Activated naive CD8-positive, alpha-beta T cell (primary cell): ENCODE results near the gene KDM7A.

Source experiments
- H3K27ac Mint-ChIP-seq: one replicate; pipeline ENCODE4 v1.8.0; 2021; ENCODE audit warnings: mixed read lengths
- H3K27me3 Mint-ChIP-seq: one replicate; pipeline ENCODE4 v1.8.0; 2021; ENCODE audit warnings: mixed read lengths
- H3K36me3 Mint-ChIP-seq: one replicate; pipeline ENCODE4 v1.8.0; 2021; ENCODE audit warnings: mixed read lengths
- H3K4me1 Mint-ChIP-seq: one replicate; pipeline ENCODE4 v1.8.0; 2021; ENCODE audit warnings: low read depth, mixed read lengths
- H3K4me3 Mint-ChIP-seq: one replicate; pipeline ENCODE4 v1.8.0; 2021; ENCODE audit warnings: mild to moderate bottlenecking, mixed read lengths
- H3K9me3 Mint-ChIP-seq: one replicate; pipeline ENCODE4 v1.8.0; 2021; ENCODE audit warnings: low read depth, mixed read lengths

The KDM7A gene

DNA sequence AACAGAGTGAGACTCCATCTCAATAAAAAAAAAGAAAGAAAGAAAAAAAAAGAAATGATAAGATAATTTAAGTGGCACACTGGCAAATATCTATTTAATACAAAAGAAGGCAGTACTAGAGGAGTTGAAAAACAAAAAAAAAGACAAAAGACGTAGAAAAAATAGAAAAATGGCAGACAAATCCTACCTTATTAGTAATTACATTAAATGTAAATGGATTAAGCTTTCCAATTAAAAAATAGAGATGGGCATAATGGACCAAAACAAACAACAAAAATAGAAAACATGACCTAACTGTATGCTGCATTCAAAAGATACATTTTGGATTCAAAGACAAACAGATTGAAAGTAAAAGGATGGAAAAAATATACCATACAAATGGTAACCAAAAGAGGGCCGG is 108.8 kb downstream of the KDM7A start:
- Mint-ChIP-seq H3K27me3 (no peaks in the 10 kb centered on the region), H3K27ac (no peak overlapping the region), H3K9me3 (peaks cover 19% of the 10 kb centered on the region), H3K4me3 (no peak overlapping the region), H3K36me3 (peaks cover 17% of the 10 kb centered on the region), H3K4me1 (peaks cover 14% of the 10 kb centered on the region)

GRCh38 chr7:140067052-140067451 is 109.7 kb downstream of the KDM7A start:
- no peak overlapping the region for H3K27ac Mint-ChIP-seq
- H3K4me3 Mint-ChIP-seq: no peak overlapping the region
- H3K27me3 Mint-ChIP-seq: no peaks in the 10 kb centered on the region
- H3K9me3 Mint-ChIP-seq: peaks cover 19% of the 10 kb centered on the region
- peaks cover 17% of the 10 kb centered on the region for H3K36me3 Mint-ChIP-seq
- H3K4me1 Mint-ChIP-seq: peaks cover 14% of the 10 kb centered on the region

- peaks cover 19% of the 10 kb centered on the region for H3K9me3 Mint-ChIP-seq
- H3K4me1 Mint-ChIP-seq: peaks cover 39% of the 10 kb centered on the region
- H3K36me3 Mint-ChIP-seq: peaks cover 18% of the 10 kb centered on the region
- peak within 1 kb of the TSS; percentile 89 for H3K4me3 Mint-ChIP-seq
- peak within 1 kb of the TSS; percentile 91 for H3K27ac Mint-ChIP-seq
- H3K27me3 Mint-ChIP-seq: no peaks in the 10 kb centered on the region
Observed at GRCh38 chr7:140062528-140063299, 114.1 kb downstream of the KDM7A start, which contains the start of gene PARP12. PARP12 (minus strand) TSS chr7:140062951; CDS start chr7:140062847, 104 bp downstream.

GRCh38 chr7:140062118-140062527 is 114.7 kb downstream of the KDM7A start:
- H3K4me3 Mint-ChIP-seq: peak overlapping the region; percentile 89
- no peaks in the 10 kb centered on the region for H3K27me3 Mint-ChIP-seq
- H3K4me1 Mint-ChIP-seq: peaks cover 41% of the 10 kb centered on the region

DNA sequence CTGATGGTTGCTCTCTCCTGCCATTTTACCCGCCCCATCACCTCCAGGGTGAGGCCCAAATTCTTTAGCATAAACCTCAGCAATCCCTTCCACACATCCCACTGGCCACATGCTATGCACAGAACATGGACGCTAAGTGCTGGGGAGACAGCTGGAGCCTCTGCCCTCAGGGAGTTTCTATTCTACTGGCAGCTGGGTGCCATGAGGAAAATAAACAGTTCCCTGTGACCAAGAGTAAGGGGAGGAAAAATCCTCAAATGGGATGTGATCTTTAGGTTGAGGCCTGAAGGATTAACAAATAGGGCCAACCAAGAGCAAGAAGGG is 115.2 kb downstream of the KDM7A start:
- Mint-ChIP-seq H3K27me3 (no peaks in the 10 kb centered on the region), H3K9me3 (peaks cover 10% of the 10 kb centered on the region), H3K36me3 (peaks cover 9% of the 10 kb centered on the region), H3K4me3 (peak overlapping the region; percentile 89), H3K4me1 (peaks cover 42% of the 10 kb centered on the region), H3K27ac (peak overlapping the region; percentile 55)

More at GRCh38 chr7:140062118-140062527, 114.7 kb downstream of the KDM7A start:
- Mint-ChIP-seq H3K9me3 (peaks cover 15% of the 10 kb centered on the region), H3K27ac (peak overlapping the region; percentile 91), H3K36me3 (peaks cover 14% of the 10 kb centered on the region)

DNA sequence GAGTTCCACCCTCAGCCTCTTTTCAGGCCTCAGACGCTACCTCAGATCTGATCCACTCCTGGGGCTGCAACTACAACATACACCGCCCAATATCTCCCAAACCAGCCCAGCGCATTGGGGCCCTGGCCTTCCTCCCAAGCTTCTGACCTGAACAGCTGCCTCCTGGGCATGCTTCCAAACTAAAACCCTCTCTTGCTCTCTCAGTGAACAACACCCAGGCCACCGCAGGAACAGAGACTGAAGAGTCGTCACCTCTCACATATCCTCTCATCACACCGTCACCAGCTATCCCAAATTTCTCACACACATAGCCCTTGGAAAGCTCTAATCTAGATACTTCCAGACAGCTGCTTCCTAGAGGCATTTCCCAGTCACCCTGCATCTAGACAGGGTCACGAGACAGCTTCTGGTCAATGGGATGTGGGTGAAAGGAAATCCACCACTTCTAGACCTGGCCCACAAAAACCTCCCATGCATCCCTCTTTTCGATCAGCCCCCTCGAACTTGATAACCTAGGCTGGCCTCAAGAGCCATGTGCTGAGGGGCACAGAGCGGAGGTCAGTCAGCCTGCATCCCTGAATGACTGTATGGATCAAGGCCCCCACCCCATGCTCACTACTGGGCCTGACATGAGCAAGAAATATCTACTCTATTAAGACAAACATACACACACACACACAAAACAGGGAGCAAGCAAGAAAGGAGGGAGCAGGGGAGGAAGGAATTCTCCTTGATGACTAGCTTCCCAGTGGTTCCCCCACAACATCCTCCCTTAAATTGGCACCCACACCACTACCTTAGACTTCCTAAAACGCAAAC is 115.8 kb downstream of the KDM7A start:
- Mint-ChIP-seq H3K4me3 (peak overlapping the region; percentile 89), H3K9me3 (peaks cover 5% of the 10 kb centered on the region), H3K27me3 (no peaks in the 10 kb centered on the region), H3K27ac (peak overlapping the region; percentile 55), H3K36me3 (peaks cover 3% of the 10 kb centered on the region), H3K4me1 (peaks cover 43% of the 10 kb centered on the region)

DNA sequence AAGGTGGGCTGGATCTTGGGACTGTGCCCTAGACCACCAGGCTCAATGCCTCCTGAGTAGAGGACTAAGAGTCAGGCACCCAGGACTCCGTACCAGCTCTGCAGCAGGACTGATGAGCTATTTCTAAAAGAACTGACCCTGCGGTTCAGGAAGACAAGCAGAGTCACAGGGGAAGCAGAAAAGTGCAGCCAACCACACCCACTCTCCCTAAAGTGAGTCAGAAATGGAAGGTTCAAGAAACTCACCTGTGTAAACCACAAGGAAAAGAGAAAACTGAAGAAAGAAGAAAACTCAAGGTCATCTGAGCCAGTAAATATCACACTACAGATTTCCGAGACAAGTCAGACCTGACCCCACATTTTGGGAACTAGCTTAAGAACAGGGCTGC is 116.5 kb downstream of the KDM7A start:
- Mint-ChIP-seq H3K4me1 (peaks cover 47% of the 10 kb centered on the region), H3K27ac (peak overlapping the region; percentile 55), H3K27me3 (no peaks in the 10 kb centered on the region), H3K36me3 (peaks cover 3% of the 10 kb centered on the region), H3K4me3 (peak overlapping the region; percentile 89), H3K9me3 (no peaks in the 10 kb centered on the region)

DNA sequence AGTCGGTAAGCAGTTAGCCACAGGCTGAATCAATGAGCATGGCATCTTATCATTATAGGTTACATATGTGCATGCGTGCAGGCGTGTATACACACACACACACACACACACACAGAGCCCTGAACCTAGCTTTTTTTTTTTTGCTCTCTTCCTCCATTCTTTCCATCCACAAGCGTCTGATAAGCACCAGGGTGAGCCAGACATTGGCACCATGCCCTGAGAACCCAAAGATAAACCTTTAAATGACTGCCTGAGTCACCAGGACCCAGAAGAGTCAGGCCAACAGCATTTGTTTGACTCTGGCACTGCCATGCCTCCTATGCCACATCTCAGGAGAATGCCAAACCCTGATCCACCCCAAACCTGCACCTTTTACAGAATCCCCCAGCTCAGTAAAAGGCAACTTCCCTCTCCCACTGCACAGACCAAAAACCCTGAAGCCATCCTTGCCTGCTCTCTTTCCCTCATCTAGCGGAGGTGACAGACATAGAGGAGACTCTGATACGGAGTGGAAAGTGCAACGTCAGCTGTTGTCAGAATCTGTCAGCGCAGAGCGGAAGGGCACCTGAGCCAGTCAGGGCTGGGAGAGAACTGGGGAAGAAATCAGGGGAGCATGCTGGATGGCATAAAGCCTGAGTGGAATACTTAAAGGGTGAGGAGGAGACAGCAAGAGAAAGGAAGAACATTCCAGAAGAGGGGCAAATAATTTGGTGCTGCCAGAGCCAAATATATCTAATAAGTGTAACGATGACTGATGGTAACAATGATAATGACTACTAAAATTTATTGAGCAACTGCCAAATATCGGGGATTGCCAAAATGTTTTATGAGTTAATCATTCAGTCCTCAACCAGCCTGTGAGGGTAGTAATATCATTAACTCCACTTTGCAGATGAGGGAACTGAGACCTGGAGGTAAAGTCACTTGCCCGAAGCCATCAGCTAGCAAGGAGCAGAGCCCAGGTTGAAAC is 117.2 kb downstream of the KDM7A start:
- no peaks in the 10 kb centered on the region for H3K9me3 Mint-ChIP-seq
- peak overlapping the region; percentile 89 for H3K4me3 Mint-ChIP-seq
- H3K4me1 Mint-ChIP-seq: peaks cover 50% of the 10 kb centered on the region
- H3K27ac Mint-ChIP-seq: peak overlapping the region; percentile 50
- peaks cover 5% of the 10 kb centered on the region for H3K36me3 Mint-ChIP-seq
- no peaks in the 10 kb centered on the region for H3K27me3 Mint-ChIP-seq

- no peaks in the 10 kb centered on the region for H3K27me3 Mint-ChIP-seq
- peaks cover 58% of the 10 kb centered on the region for H3K4me1 Mint-ChIP-seq
- no peaks in the 10 kb centered on the region for H3K9me3 Mint-ChIP-seq
- H3K4me3 Mint-ChIP-seq: no peak overlapping the region
- H3K27ac Mint-ChIP-seq: no peak overlapping the region
- H3K36me3 Mint-ChIP-seq: peaks cover 11% of the 10 kb centered on the region
Observed at GRCh38 chr7:140058517-140058916, 118.3 kb downstream of the KDM7A start.

- no peaks in the 10 kb centered on the region for H3K9me3 Mint-ChIP-seq
- no peaks in the 10 kb centered on the region for H3K27me3 Mint-ChIP-seq
- H3K36me3 Mint-ChIP-seq: peaks cover 17% of the 10 kb centered on the region
- H3K4me1 Mint-ChIP-seq: peaks cover 62% of the 10 kb centered on the region
- H3K27ac Mint-ChIP-seq: no peak overlapping the region
- no peak overlapping the region for H3K4me3 Mint-ChIP-seq
Observed at GRCh38 chr7:140057143-140057535, 119.6 kb downstream of the KDM7A start.

DNA sequence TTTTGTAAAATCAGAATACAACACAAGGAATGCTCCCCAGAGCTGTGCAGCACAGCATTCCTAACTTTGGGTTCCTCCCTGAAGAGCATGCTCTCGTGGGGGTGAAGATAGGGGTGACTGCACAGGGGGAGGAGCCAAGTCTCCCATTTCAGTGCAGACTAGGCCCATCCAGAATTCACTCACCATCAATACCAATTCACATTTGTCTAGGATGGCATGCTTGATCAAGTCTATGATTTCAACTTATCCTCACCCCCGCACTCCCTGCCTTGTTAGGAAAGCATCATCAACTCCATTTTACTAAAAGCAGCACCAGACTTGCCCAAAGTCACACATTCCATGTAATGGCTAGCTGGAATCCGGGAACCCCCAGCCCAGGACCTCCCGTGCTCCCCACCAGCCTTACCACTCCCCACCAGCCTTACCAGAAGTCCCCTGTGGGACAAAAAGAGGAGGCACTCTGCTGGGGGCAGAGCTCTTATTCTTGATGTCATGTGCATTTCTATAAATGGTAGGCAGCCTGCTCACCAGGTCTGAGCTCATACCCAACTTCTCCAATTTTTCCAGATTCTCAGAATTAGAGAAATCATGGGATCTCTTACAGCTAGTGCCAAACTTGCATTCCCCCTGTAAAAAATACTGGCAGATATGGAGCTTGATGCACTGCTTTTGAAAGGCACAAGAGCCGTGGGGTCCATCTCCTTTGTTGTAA is 120.2 kb downstream of the KDM7A start:
- H3K4me1 Mint-ChIP-seq: peaks cover 61% of the 10 kb centered on the region
- no peaks in the 10 kb centered on the region for H3K9me3 Mint-ChIP-seq

DNA sequence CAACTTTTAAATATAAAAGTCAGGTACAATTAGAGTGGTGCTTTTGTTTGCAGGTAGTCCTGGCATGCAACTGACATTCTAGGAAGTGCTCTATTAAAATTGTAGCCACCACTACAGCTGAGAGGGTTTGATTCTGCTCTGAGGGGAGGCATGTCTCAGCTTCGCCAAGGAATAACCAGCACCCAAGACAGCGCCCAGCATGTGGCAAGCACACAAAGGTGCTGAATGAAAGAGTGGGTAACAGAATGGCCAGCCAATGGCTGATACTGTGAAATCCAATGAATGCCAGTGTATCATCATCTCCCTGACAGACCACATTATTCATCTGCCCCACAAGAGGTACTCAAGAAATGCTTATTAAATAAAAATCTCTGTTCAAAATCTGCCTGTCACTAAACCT is 121.0 kb downstream of the KDM7A start:
- Mint-ChIP-seq H3K9me3 (no peaks in the 10 kb centered on the region), H3K4me1 (peaks cover 53% of the 10 kb centered on the region), H3K27ac (no peak overlapping the region), H3K4me3 (no peak overlapping the region), H3K27me3 (no peaks in the 10 kb centered on the region), H3K36me3 (peaks cover 16% of the 10 kb centered on the region)

More for the DNA sequence above, 120.2 kb downstream of the KDM7A start:
- H3K4me3 Mint-ChIP-seq: no peak overlapping the region
- no peak overlapping the region for H3K27ac Mint-ChIP-seq
- H3K36me3 Mint-ChIP-seq: peaks cover 17% of the 10 kb centered on the region
- H3K27me3 Mint-ChIP-seq: no peaks in the 10 kb centered on the region

DNA sequence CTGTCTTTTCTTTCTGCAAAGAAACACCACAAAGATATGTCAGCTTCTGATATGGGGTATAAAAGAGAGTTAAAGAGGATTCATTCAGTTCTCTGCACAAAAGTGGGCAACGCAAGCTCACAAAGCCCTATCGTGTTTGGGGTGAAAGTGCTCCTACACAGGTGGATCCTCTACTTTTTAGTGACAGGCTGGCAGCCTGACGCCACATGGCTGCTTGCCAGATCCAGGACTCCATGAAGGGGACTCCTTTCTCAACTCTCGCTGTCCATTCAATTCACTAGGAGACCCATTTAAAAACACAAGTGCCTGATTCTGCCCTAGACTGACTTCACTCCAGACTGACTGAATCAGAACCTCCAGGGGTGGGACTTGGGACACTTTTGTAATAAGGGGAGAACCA is 122.0 kb downstream of the KDM7A start:
- H3K27me3 Mint-ChIP-seq: no peaks in the 10 kb centered on the region
- no peak overlapping the region for H3K4me3 Mint-ChIP-seq
- H3K27ac Mint-ChIP-seq: no peak overlapping the region
- H3K36me3 Mint-ChIP-seq: peaks cover 15% of the 10 kb centered on the region
- no peaks in the 10 kb centered on the region for H3K9me3 Mint-ChIP-seq
- H3K4me1 Mint-ChIP-seq: peaks cover 43% of the 10 kb centered on the region
